GM18868 (cell line): ENCODE data around the gene CPNE8.
A peak's percentile ranks its signal among the peaks of the same experiment; 100 is the strongest.

Experiments used
- ATAC-seq: cut with Tn5 transposase; IDR thresholded peaks from one replicate; pipeline ENCODE4 v1.9.1; 2021; ENCODE audit warnings: mild to moderate bottlenecking, moderate library complexity; ENCODE audit not compliant: unreplicated experiment

The CPNE8 gene

GRCh38 chr12:38838056-38838850 is 67.1 kb downstream of the CPNE8 start:
- peak; percentile 42 for ATAC-seq

- ATAC-seq, result no peak
Observed at GRCh38 chr12:38831715-38832114, 73.7 kb downstream of the CPNE8 start.

- no peak for ATAC-seq
Observed at GRCh38 chr12:38825006-38825405, 80.4 kb downstream of the CPNE8 start.

GRCh38 chr12:38823738-38824137 is 81.7 kb downstream of the CPNE8 start:
- no peak for ATAC-seq

- no peak for ATAC-seq
Observed at GRCh38 chr12:38823314-38823713, 82.1 kb downstream of the CPNE8 start.

GRCh38 chr12:38817942-38818341 is 87.4 kb downstream of the CPNE8 start:
- no peak for ATAC-seq

GRCh38 chr12:38813923-38814322 is 91.5 kb downstream of the CPNE8 start:
- ATAC-seq, result no peak

- no peak for ATAC-seq
Observed at GRCh38 chr12:38811814-38812356, 93.5 kb downstream of the CPNE8 start.

- no peak for ATAC-seq
Observed at GRCh38 chr12:38809832-38810231, 95.6 kb downstream of the CPNE8 start.

GRCh38 chr12:38788106-38788505 is 117.3 kb downstream of the CPNE8 start:
- ATAC-seq, result no peak

- ATAC-seq, result no peak
Observed at GRCh38 chr12:38785381-38785780, 120.0 kb downstream of the CPNE8 start.

- ATAC-seq, result peak; percentile 49
Observed at GRCh38 chr12:38783304-38783703, 122.1 kb downstream of the CPNE8 start.

- ATAC-seq, result peak; percentile 52
Observed at GRCh38 chr12:38782359-38782758, 123.0 kb downstream of the CPNE8 start.

GRCh38 chr12:38776647-38777046 is 128.7 kb downstream of the CPNE8 start:
- ATAC-seq, result no peak

GRCh38 chr12:38775457-38775856 is 129.9 kb downstream of the CPNE8 start:
- ATAC-seq, result peak; percentile 95

- no peak for ATAC-seq
Observed at GRCh38 chr12:38772437-38772836, 133.0 kb downstream of the CPNE8 start.

- ATAC-seq, result peak; percentile 76
Observed at GRCh38 chr12:38771871-38772270, 133.5 kb downstream of the CPNE8 start.

- ATAC-seq, result no peak
Observed at GRCh38 chr12:38761636-38762342, 143.6 kb downstream of the CPNE8 start.

GRCh38 chr12:38761111-38761510 is 144.3 kb downstream of the CPNE8 start:
- ATAC-seq, result no peak

GRCh38 chr12:38759621-38760020 is 145.8 kb downstream of the CPNE8 start:
- ATAC-seq, result no peak

GRCh38 chr12:38746744-38747143 is 158.6 kb downstream of the CPNE8 start:
- ATAC-seq, result no peak

GRCh38 chr12:38745601-38746000 is 159.8 kb downstream of the CPNE8 start:
- no peak for ATAC-seq
